Activated CD8-positive, alpha-beta memory T cell treated with anti-CD3 and anti-CD28 coated beads for 4 hours (primary cell): ENCODE results near the gene BABAM1.

ENCODE experiments used
- DNase-seq, 2 donors: peaks; one replicate each; pipeline ENCODE4 v3.0.0-alpha.2; 2020; ENCODE audit warnings: low read depth in 2 of 2

BABAM1 gene

DNA sequence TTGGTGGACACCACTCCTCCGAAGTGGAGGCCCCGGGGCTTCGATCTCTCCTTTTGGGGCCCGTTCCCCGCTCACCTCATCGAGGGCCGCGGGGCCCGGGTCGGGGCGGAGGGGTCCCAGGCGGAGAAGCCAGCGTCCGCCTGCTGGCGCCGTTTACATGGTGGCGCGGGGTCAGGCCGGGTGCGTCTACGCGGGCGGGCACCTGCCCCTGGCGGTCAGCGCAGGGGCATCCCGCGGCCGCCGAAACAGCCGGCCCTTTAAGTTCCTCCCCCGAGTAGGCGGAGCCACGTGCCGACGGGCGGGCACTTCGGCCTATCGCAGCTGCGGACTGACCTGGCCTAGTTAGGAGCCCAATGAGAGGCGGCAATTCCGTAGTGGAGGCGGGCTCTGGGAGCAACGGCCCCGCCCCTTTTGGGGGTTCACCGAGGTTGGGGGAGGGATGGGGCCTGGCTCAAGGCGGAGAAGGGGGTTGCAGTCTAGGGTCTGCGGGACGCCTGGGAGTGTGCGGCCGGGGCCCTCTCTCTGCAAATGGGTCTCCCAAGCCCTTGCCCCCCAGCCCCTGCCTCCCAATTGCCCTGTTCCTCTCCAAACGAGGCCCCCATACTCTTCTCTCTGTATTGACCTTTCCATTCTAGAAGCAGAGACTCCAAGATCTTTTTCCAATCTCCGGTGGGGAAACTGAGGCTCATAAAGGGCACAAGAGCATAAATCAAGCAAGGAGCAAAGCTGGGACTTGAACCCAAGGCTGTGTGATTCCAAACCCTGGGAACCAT, 36.1 kb downstream of the BABAM1 start, which contains the start of gene ABHD8:
Gene ABHD8, minus strand, starts transcription at position 259 of the 773 bp plus-strand sequence. CDS start 1,809 bp downstream, outside the sequence.
- DNase-seq = peak; percentile 84

DNA sequence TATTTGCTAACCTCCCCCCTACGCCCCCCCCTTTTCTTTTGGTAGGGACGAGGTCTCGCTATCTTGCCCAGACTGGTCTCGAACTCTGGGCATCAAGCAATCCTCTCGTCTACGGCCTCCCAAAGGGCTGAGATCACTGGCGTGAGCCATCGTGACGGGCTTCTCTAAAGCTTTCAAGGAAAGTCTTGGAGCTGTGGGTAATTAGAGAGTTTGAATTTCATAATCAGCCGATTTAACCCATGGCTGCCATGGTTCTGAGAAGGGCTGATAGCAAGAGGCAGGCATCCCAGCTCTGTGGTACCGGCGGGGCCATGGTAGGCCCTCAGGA, 36.7 kb downstream of the BABAM1 start:
- DNase-seq = no peak

DNA sequence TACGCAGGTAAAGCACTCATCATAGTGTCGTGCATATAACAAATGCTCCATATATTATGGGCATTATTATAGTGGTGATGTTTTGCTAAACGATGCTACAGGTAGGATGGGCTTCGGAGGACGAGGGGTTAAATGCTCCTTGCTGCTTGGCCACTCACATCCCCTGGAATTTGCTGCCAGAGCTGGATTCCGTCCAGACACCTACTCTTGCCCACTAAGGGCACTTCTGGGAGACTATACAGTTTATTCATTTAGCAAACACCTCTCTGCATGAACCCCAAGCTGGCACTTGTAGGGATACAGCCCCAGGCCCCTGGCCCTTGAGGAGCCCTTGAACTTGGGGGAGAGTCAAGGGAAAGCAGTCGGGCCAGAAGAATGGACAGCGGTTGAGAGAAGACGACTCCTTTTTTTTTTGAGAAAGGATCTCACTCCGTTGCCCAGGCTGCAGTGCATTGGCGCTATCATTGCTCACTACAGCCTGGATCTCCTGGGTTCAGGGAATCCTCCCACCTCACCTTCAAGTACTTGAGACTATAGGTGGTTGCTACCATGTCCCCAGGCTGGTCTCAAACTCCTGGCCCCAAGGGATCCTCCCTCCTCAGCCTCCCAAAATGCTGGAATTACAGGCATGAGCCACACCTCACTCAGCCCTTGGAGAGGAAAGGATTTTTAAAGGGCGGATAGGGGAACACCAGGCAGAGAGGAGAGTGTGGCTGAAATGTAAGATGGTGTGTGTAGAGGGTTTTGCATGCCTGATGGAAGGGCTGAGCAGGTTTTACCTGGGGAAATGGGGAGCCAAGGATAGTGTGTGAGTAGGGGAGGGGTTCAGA, 37.4 kb downstream of the BABAM1 start:
- no peak for DNase-seq

DNA sequence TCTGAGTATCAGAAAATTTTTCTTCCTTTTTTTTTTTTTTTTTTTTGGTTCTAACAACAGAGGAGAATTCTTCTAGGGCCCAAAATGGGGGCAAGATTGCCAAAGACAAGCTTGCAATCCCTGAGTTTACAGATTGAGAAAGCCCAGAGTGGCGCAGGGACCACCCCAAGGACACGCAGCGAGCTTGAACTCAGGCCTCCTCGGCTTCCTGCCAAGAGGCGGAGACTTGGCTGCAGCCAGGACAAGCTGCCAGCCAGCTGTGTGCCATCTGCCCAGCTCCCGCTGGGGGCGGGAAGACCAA, 37.9 kb downstream of the BABAM1 start:
- DNase-seq = no peak

DNA sequence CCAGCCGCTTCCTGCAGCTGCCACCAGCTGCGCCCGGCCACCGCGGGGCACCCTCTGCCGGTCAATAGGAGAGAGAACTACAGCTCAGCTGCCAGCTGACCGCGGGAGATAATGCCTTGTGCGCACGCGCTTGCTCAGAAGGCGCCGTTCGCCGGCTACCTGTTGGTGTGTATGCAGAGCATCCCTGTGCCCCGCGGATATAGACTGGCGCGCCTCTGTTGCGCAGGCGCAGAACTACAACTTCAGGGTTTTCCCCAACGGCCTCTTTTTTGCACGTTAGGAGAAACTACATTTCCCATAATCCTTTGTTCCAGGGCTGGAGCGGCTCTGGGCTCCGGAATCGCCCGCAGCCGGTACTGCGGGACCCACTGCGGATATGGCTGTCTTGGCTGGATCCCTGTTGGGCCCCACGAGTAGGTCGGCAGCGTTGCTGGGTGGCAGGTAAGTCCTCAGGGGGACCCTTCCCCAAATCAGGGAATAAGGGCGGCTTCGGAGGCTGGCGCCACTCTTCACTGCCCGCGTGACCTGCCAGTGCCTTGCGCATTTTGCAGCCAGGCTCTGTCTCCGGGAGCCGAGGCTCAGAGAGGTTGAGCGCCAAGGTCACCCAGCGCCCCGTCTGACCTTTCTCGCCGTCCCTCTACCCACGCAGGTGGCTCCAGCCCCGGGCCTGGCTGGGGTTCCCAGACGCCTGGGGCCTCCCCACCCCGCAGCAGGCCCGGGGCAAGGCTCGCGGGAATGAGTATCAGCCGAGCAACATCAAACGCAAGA, 38.5 kb downstream of the BABAM1 start, which contains the start of gene MRPL34:
Gene MRPL34, plus strand, starts transcription at position 356 of the 768 bp plus-strand sequence. Its CDS starts 21 bp downstream, at position 377.
- peak; percentile 84 to 93 for DNase-seq

DNA sequence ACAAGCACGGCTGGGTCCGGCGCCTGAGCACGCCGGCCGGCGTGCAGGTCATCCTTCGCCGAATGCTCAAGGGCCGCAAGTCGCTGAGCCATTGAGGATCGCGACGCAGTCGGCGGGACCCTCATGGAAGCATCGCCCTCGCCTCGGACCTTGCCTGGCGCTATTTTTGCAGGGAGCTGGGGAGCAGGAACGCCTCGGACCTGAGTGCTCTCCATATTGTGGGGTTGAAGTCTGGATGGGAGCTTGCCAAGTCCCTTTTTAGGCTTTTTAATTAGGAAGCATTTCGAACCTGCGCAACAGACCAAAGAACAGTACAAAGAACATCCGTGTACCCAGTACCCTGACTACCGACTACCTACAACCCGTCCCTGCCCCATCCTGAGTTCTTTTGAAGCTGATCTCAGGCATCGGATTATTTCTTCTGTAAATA, 39.1 kb downstream of the BABAM1 start:
- DNase-seq = no peak

DNA sequence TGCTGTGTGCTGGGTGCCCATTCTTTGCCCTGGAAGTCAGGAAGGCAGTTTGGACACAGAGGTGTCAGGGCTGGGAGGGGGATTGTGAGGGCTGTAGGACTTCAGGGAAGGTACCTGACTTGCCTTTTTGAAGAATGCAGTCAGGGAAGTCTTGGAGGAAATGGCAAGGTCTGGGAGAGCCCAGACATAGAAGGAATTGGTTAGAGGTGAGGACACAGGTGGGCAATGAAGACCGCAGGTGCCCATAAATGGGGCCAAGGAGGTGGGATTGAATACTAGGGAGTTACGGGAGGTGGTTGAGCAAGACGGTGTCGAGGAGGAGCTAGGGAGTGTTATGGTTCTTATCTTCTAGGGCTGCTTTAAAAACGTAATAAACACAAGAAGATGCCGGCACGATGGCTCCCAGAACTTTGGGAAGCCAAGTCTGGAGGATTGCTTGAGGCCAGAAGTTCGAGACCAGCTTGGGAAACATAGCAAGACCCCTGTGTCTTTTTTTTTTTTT, 40.7 kb downstream of the BABAM1 start:
- no peak for DNase-seq

DNA sequence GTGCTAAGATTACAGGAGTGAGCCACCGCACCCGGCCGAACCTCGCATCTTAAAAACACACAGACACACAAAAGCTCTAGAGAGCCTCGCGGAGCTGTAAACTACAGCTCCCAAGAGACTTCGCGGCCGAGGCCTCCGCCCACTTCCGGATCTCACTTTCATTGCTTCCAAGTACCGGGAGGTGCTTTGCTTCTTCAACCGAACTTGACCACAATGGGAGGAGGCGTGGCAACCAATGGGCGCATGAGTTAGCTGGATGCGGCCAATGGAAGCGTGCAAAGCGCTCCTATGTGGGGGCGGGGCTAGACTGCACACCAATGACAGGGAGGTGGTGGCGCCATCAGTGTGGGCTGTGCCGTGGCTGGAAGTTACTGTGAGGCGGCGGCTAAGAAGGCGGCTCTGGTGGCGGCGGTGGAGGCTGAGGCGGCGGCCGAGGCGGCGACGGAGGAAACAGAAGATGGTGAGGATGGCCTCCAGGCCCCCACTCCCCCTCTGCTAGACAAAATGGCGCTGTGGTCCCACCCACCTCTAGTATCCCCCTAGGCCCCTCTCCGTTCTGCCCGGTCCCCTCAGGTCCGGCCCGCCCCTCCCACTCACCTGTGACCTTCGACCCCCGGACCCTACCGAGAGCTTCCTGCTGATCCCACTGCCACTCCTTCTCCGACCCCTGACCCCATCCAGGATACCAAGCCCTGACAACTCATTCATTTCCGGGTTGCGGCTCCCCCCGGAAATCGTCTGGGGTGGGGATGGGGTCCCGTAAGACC, 42.1 kb downstream of the BABAM1 start, which contains the start of gene DDA1:
Gene DDA1, plus strand, starts transcription at position 366 of the 767 bp plus-strand sequence. Its CDS starts 92 bp downstream, at position 458.
- DNase-seq = peak; percentile 97 to 99

DNA sequence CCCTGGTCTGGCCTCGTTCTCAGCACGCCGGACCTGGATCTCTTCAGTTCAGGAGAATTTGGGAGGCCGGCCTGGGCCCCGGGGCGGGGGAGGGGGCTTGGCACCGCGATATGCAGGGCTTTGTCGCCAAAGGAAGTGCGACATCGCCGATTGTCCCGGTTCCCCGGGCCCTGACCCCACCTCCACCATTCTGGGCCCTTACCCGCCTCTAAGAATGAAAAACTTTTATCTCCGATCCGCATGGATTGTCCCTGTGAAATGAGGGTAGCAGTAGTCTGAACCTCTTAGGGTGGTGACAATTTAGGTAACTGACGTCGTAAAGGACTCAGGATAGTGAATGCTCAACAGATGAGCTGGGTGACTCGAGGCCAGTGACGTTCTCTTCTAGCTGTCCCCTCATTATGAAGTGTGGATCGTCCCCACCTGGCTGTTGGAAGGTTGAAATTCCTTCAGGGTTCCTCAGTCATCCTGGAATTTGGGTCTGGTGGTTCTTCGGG, 42.8 kb downstream of the BABAM1 start:
- DNase-seq = no peak

DNA sequence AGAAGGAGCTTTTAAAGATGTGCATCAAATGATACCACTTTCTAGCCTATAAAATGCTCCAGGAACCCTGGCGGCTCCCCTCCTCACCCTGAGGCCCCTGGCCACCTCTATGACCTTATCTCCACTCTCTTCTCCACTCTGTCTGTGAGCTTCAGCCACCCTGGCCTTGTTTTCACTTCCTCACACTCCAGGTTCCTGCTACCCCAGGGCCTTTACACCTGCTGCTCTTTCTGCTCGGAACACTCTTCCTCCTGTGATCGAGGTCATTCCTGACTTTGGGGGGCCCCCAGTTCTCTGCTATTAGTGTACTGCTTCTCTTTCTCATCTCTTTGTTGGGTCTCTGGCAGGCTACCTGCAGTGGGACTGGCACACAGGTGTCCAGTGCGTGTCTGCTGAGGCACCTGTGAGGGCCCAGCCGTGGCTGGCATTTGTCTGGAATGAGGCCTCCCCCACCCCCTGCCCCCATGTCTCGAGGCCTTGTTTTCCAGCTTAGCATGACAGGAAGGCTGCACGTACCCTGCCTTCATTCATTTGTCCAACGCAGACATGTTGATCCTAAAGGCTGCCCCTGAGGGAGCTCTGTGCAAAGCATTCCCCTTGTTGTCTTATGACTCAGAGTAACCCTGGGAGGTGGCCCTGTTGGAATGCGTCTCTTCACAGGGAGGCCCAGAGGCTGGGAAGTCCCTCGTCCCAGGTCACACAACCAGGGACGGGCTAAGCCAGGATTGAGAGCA, 44.4 kb downstream of the BABAM1 start:
- no peak for DNase-seq

DNA sequence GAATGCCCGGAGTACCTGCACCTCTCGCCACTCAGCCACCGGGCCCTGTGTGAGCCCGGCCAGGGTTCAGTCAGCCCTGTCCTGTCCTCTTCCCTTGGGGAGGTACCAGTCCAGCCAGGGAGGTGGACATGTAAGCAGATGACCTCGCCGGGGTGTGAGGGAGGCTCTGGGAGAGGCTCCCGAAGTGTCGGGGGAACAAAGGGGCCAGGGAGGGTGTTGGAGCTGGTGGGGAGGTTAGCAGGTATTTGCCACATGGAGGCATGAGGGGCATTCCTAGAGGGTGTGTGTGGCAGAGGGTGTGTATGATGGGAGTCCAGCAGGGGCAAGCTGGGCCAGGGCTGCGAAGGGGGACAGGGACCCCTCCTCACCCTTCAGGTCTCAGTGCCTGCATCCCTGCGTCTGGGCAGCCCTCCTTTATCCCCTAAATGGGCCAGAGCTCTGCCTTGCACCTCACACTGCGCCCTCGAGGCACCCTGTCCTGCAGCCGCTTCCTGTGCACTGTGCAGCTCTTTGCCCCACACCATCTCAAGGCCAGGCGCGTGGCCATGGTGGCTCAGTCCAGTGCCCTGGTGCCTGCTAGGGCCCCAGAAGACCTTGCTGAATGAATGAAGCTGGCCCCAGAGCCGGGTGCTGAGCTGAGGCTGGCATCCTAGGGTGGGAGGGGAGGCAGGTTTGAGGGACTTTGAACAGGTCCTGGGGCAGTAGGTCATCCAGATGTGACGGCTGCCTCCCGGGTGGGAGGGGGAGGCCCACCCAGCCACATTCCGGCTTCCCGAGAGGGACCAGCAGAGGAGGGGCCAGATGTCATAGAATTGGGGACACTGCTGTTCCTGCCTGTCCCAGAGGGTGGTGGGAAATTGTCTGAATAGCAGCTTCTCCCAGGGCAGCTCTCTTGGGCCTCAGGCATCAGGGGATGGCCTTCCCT, 45.2 kb downstream of the BABAM1 start:
- DNase-seq = no peak

DNA sequence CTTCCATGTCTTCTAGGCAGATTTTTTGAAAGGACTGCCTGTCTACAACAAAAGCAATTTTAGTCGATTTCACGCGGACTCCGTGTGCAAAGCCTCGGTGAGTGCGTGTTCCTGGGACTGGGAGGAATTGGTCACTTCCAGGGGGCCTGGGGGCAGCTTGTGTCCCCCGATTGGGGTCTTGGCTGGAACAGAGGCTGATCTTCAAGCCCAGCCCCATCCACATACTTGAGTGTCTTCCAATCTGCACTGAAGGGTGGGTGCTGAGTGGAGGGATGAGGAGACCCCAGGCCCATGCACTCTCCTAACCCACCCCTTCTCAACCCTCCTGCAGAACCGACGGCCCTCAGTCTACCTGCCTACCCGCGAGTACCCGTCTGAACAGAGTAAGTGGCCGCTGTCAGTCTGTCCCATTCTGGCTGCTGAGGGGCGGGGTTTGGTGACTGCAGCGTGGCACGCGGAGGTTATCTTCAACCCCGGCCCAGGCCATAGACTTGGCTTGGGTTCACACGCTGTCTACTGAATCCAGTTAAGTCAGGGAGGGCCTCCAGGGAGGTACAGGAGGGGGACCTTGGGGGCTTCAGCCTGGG, 46.9 kb downstream of the BABAM1 start:
- no peak for DNase-seq

DNA sequence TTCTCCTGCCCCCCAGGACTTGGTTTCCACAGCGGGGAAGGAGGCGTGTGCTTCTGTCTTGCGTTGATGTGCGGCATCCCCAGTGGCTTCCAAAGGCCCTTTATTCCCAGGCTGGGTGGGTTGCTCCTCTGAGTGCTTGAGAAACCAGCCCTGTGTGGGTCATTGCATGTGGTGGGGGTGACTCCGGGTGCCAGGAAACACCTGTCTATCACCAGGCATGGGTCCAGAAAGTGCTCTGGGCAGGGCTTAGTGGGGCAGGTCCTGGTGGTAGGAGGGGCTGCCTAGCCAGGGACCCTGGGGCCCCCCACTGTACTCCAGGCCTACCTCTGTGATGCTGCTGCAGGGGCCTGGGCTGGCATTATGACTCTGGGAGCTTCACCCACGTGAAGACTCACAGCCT, 51.7 kb downstream of the BABAM1 start:
- DNase-seq = no peak

DNA sequence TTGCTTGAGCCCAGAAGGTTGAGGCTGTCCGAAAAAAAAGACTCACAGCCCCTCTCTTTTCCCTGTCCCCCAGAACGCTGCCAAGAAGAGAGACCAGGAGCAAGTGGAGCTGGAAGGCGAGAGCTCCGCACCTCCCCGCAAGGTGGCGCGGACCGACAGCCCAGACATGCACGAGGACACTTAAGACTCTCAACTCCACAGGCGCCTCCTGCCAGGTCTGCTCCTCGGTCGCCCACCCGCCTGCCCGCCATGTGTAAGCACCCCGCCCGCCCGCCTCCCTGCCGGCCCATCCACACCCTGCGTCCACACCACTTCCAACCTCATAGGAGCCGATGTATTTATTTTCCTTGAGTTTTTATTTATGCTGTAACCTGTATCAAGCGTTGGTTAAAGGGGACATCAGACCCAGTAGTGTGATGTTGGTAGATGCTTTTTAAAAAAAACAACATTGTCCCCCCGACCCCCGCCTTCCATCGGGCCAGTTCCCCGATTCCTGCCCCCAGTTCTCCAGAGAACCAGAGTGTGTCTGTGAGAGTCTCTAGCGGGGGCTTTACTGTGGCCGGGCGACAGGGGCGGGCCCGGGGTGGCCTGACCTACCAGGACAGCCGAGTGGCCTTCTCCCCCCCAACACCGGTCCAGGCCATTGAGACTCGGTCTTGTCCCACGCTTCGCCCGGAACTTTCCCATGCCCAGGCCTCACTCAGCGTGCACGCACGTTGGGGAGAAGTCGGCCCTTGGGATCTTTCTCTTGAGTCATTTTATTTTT, 52.4 kb downstream of the BABAM1 start:
- no peak for DNase-seq

DNA sequence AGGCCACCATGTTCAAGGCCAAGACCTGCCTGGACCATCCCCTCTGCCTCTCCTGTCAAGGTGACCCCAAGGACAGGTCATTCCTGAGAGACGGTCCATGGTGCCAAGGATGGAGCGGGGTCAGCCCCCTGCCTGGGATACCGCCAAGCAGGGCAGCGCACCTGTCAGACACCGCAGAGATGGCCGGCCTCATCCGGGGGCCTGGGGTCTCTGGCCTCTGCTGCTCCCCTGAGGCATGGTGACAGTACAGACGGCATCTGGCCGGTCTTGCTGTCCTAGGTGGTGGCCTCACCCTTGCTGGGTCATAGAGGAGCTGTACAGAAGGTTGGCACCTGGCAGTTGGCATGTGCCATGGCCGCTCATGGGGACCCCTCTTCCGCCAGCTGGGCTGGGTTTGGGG, 53.2 kb downstream of the BABAM1 start:
- DNase-seq = no peak

DNA sequence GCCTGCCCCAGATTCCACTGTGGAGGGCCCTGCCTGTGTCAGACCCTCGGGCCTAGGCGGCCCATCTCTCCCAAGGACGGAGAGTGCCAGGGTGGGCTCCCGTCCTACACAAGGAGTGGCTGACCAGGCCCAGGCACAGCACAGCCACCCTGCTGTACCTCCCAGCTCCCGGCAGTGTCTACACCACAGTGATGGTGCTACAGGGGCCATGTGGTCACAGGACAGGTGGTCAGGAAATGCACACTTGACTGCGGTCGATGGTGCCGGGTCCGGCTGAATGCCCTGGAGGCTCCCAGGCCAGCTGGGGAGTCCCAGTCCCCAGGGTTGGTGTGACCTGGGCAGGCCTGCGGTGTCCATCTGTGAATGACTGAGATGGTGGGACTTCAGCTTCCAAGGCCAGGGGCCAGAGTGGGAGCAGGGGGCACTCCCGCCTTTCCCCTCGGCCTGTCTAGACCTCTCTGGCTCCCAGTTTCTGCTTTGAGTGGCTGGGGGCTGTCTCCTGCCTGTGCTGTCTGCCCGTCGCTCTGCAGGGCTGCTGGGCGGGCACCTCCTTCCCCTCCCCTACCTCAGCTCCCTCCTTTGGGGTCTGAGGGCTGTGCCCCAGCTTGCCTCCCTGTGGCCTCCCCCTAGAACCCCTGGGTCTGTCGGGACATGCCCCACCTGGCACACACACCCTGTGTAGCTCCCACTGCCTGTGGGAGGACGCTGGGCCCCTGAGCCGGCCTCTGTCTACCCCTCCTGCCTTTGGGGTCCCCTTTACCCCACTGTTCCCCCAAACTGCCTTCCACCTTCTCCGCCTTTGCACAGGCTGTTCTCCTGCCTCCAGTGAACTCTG, 54.6 kb downstream of the BABAM1 start:
- no peak for DNase-seq

DNA sequence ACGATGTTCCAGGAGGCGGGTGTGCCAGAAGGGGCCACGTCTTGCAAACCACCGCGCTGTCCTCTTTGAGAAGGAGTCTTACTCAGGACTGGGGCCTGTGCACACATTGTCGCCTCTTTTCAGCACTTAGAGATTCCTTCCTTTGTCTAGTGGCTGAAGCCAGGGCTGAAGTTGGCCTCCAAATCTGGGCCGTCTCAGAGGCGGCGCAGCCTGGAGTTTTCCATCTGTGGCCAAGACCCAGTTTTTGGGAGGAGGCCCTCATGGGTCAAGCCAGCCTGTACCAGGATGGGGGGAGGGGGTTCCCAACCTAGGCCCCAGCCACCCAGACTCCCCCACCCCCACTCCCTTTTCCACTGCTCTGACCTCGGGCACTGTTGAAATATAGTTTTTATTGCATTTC, 55.6 kb downstream of the BABAM1 start:
- no peak for DNase-seq
